Pancreas (tissue), 10 donors: ENCODE results near the gene ENTPD6. TPM values are rescaled to one million over a fixed set of nuclear protein-coding genes. Genes with fewer than 3 reads are reported as not detected.
A peak's percentile ranks its signal among the peaks of the same experiment; 100 is the strongest.

Experiments used
- ATAC-seq, 4 donors: fragments of 200-7000 bp; cut with Tn5 transposase; one replicate each; pipeline versions ENCODE4 v1.8.0 to v1.9.1; 2020; ENCODE audit warnings: mild to moderate bottlenecking in 4 of 4, moderate library complexity in 4 of 4
- DNase-seq, 6 donors: peaks; one replicate each; pipeline ENCODE4 v3.0.0-alpha.2; 2020
- FAIRE-seq: peaks from 2 replicates; lab custom pipeline; 2012; peaks lifted over from hg19 to GRCh38; lab: Jason Lieb, UNC
- H3K27ac ChIP-seq, 4 donors: fragments of 200-600 bp; sonication (generic); 1 replicate in 3 of 4; 2 replicates in 1 of 4; pipeline versions ENCODE4 v1.5.0 to v1.8.0; 2020
- H3K27me3 ChIP-seq, 4 donors: fragments of 200-600 bp; one replicate each; pipeline ENCODE4 v1.8.0; 2021
- H3K36me3 ChIP-seq, 3 donors: fragments of 200-600 bp; sonication (generic) in 1 of 3; one replicate each; pipeline versions ENCODE4 v1.5.0 to v1.8.0; 2020 to 2021
- H3K4me1 ChIP-seq, 3 donors: fragments of 200-600 bp; one replicate each; pipeline ENCODE4 v1.8.0; 2021
- H3K4me3 ChIP-seq, 4 donors: fragments of 200-600 bp; sonication (generic) in 2 of 4; one replicate each; pipeline versions ENCODE4 v1.5.0 to v1.8.0; 2020 to 2021
- H3K9me3 ChIP-seq, 4 donors: fragments of 200-600 bp; one replicate each; pipeline ENCODE4 v1.8.0; 2021
- CTCF ChIP-seq, 4 donors: fragments of 200-600 bp; sonication (generic) in 3 of 4; IDR thresholded peaks; one replicate each; pipeline versions ENCODE4 v1.5.0 to v1.8.0; 2021; ENCODE audit warnings: antibody characterized with exemption in 4 of 4
- WGBS, 2 donors: extraction: QIAGEN DNeasy Blood & Tissue Kit; methylation state at CpG; one replicate each; pipeline ENCODE4 v1.1.7; 2013; 5-methylcytosine and 5-hydroxymethylcytosine counted together
- intact Hi-C, 3 donors: fragments of 100-400 bp; cut with DNase I; formaldehyde crosslinking; loops; one replicate each; pipeline versions ENCODE4 v1.11.1 to v1.14.2; 2022
- polyA plus RNA-seq, 2 donors: library from polyadenylated mRNA; stranded (reverse); fragments of 200-250 nt; gene quantifications; one replicate each; pipeline ENCODE4 v1.2.3, GENCODE V29; 2013
- total RNA-seq, 6 donors: library from RNA; stranded (reverse); fragmentation: NEBNext Ultra II Directional in 4 of 6; extraction: Animal tissue kit (Norgen Biotek cat#: 25700) in 4 of 6; gene quantifications; one replicate each; pipeline versions ENCODE4 v1.2.1 to v1.2.4, GENCODE V29; 2021 to 2023
- donor health status: healthy with polysubstance abuse.
- donor health status: DM: no; HTN: no; CAD: no; lungs with moderate emphysema.
- donor health status: DM: no; HTN: no; CAD: no.
- donor health status: control.
- donor health status: control.
- donor health status: Bipolar disorder and iron deficiency.
- donor health status: DM: yes; HTN: yes; CAD: no.
- donor health status: DM: no; HTN: no; CAD: no.
- donor health status: DM: no; HTN: no; CAD: no.
- donor health status: DM: yes; HTN: yes; CAD: no.

The ENTPD6 gene
- total RNA-seq = 10 to 100 TPM; 31.4 to 63.0 (median 41.6) TPM
- 10 to 100 TPM; 99.0 to 99.3 TPM for polyA plus RNA-seq

- ATAC-seq (peak; percentile 88 to 97 (median 96)), FAIRE-seq (no peak), DNase-seq (peak; percentile 88 to 99 (median 94))
- no peak for TF ChIP-seq CTCF (IDR thresholded peaks at IDR 0.05)
- peaks cover 6 to 18% (median 8%) of the 10 kb centered on the region in 3 donors for H3K4me1 ChIP-seq
- H3K9me3 ChIP-seq = no peaks in the 10 kb centered on the region
- 7 to 17% methylated on average over 31 to 75 of the region's 75 CpGs for WGBS, 2 donors
- intact Hi-C loops = loop anchor here in 1 of 3 donors (10.0 kb wide), 1 partner anchor 50 kb away; the partner anchor contains the start of gene PYGB
- H3K27ac ChIP-seq = peak within 1 kb of the TSS; percentile 72 to 91 (median 88)
- peak within 1 kb of the TSS; percentile 75 to 99 (median 94) for H3K4me3 ChIP-seq
- H3K36me3 ChIP-seq = no peaks in the 10 kb centered on the region
- no peaks in the 10 kb centered on the region for H3K27me3 ChIP-seq
Measured at GRCh38 chr20:25195014-25195961, at the start of gene ENTPD6. TSS of gene ENTPD6 (plus strand) at chr20:25195712. CDS start at chr20:25206537, 10,825 bp downstream.

- ATAC-seq (no peak), DNase-seq (no peak), FAIRE-seq (no peak)
- H3K36me3 ChIP-seq = no peaks in the 10 kb centered on the region
- no peaks in the 10 kb centered on the region for H3K9me3 ChIP-seq
- H3K4me1 ChIP-seq = no peaks in the 10 kb centered on the region
- no peak for TF ChIP-seq CTCF (IDR thresholded peaks at IDR 0.05)
- H3K27me3 ChIP-seq = no peaks in the 10 kb centered on the region
- H3K27ac ChIP-seq = no peak overlapping the region
- 89 to 92% methylated on average over 8 of the region's 8 CpGs for WGBS, 2 donors
- no peak overlapping the region for H3K4me3 ChIP-seq
- intact Hi-C loops = no loop called here
Measured at GRCh38 chr20:25146976-25147375, 48.5 kb upstream of the ENTPD6 start.

GRCh38 chr20:25147716-25148115, 47.8 kb upstream of the ENTPD6 start:
- DNase-seq = no peak
- intact Hi-C loops = no loop called here
- ATAC-seq = no peak
- H3K9me3 ChIP-seq = no peaks in the 10 kb centered on the region
- no peaks in the 10 kb centered on the region for H3K27me3 ChIP-seq
- H3K27ac ChIP-seq = no peak overlapping the region
- no peak for FAIRE-seq
- H3K36me3 ChIP-seq = no peaks in the 10 kb centered on the region
- no peak overlapping the region for H3K4me3 ChIP-seq
- no peaks in the 10 kb centered on the region for H3K4me1 ChIP-seq
- no peak for TF ChIP-seq CTCF (IDR thresholded peaks at IDR 0.05)
- 92 to 97% methylated on average over 15 of the region's 15 CpGs for WGBS, 2 donors

GRCh38 chr20:25148181-25148981, 47.1 kb upstream of the ENTPD6 start:
- ATAC-seq (peak; percentile 61 to 86 (median 70)), DNase-seq (peak in 4 of 6 donors; percentile 25 to 54 (median 39)), FAIRE-seq (no peak)
- H3K4me1 ChIP-seq = no peaks in the 10 kb centered on the region
- peak overlapping the region in 3 of 4 donors; percentile 12 to 33 (median 21) for H3K4me3 ChIP-seq
- H3K36me3 ChIP-seq = no peaks in the 10 kb centered on the region
- 23 to 29% methylated on average over 47 to 61 of the region's 61 CpGs for WGBS, 2 donors
- no peaks in the 10 kb centered on the region for H3K27me3 ChIP-seq
- intact Hi-C loops = no loop called here
- H3K27ac ChIP-seq = no peak overlapping the region
- no peaks in the 10 kb centered on the region for H3K9me3 ChIP-seq
- TF ChIP-seq CTCF (IDR thresholded peaks at IDR 0.05) = no peak
